Pancreas (tissue), 10 donors: ENCODE measurements around the gene CNTN5. TPM values are rescaled to one million over a fixed set of nuclear protein-coding genes. Genes with fewer than 3 reads are reported as not detected.
A peak's percentile ranks its signal among the peaks of the same experiment; 100 is the strongest.

ENCODE experiments used
- ATAC-seq, 4 donors: fragments of 200-7000 bp; cut with Tn5 transposase; one replicate each; pipeline versions ENCODE4 v1.8.0 to v1.9.1; 2020; ENCODE audit warnings: mild to moderate bottlenecking in 4 of 4, moderate library complexity in 4 of 4
- DNase-seq, 6 donors: peaks; one replicate each; pipeline ENCODE4 v3.0.0-alpha.2; 2020
- FAIRE-seq: peaks from 2 replicates; lab custom pipeline; 2012; peaks lifted over from hg19 to GRCh38; lab: Jason Lieb, UNC
- H3K27ac ChIP-seq, 4 donors: fragments of 200-600 bp; sonication (generic); 1 replicate in 3 of 4; 2 replicates in 1 of 4; pipeline versions ENCODE4 v1.5.0 to v1.8.0; 2020
- H3K27me3 ChIP-seq, 4 donors: fragments of 200-600 bp; one replicate each; pipeline ENCODE4 v1.8.0; 2021
- H3K36me3 ChIP-seq, 3 donors: fragments of 200-600 bp; sonication (generic) in 1 of 3; one replicate each; pipeline versions ENCODE4 v1.5.0 to v1.8.0; 2020 to 2021
- H3K4me1 ChIP-seq, 3 donors: fragments of 200-600 bp; one replicate each; pipeline ENCODE4 v1.8.0; 2021
- H3K4me3 ChIP-seq, 4 donors: fragments of 200-600 bp; sonication (generic) in 2 of 4; one replicate each; pipeline versions ENCODE4 v1.5.0 to v1.8.0; 2020 to 2021
- H3K9me3 ChIP-seq, 4 donors: fragments of 200-600 bp; one replicate each; pipeline ENCODE4 v1.8.0; 2021
- CTCF ChIP-seq, 4 donors: fragments of 200-600 bp; sonication (generic) in 3 of 4; IDR thresholded peaks; one replicate each; pipeline versions ENCODE4 v1.5.0 to v1.8.0; 2021; ENCODE audit warnings: antibody characterized with exemption in 4 of 4
- WGBS, 2 donors: extraction: QIAGEN DNeasy Blood & Tissue Kit; methylation state at CpG; one replicate each; pipeline ENCODE4 v1.1.7; 2013; 5-methylcytosine and 5-hydroxymethylcytosine counted together
- intact Hi-C, 3 donors: fragments of 100-400 bp; cut with DNase I; formaldehyde crosslinking; loops; one replicate each; pipeline versions ENCODE4 v1.11.1 to v1.14.2; 2022
- polyA plus RNA-seq, 2 donors: library from polyadenylated mRNA; stranded (reverse); fragments of 200-250 nt; gene quantifications; one replicate each; pipeline ENCODE4 v1.2.3, GENCODE V29; 2013
- total RNA-seq, 6 donors: library from RNA; stranded (reverse); fragmentation: NEBNext Ultra II Directional in 4 of 6; extraction: Animal tissue kit (Norgen Biotek cat#: 25700) in 4 of 6; gene quantifications; one replicate each; pipeline versions ENCODE4 v1.2.1 to v1.2.4, GENCODE V29; 2021 to 2023
- donor health status: healthy with polysubstance abuse.
- donor health status: DM: no; HTN: no; CAD: no; lungs with moderate emphysema.
- donor health status: DM: no; HTN: no; CAD: no.
- donor health status: control.
- donor health status: control.
- donor health status: Bipolar disorder and iron deficiency.
- donor health status: DM: yes; HTN: yes; CAD: no.
- donor health status: DM: no; HTN: no; CAD: no.
- donor health status: DM: no; HTN: no; CAD: no.
- donor health status: DM: yes; HTN: yes; CAD: no.

The CNTN5 gene
- total and polyA plus RNA-seq, 8 donors, result 0.11 to 1.2 (median 0.58) TPM

- FAIRE-seq, result no peak
- intact Hi-C loops, result no loop called here
- Histone ChIP-seq H3K4me3 (no peak overlapping the region), H3K4me1 (no peaks in the 10 kb centered on the region), H3K27me3 (no peaks in the 10 kb centered on the region), H3K27ac (no peak overlapping the region), H3K36me3 (no peaks in the 10 kb centered on the region), H3K9me3 (no peaks in the 10 kb centered on the region)
- TF ChIP-seq CTCF (IDR thresholded peaks at IDR 0.05), result no peak
- ATAC-seq, result no peak
- no peak for DNase-seq
- 82 to 86% methylated on average over 2 of the region's 2 CpGs for WGBS, 2 donors
These were observed 1072.9 kb downstream of the CNTN5 start for GRCh38 chr11:100093698-100094097.

- intact Hi-C loops, result no loop called here
These were observed 1073.5 kb downstream of the CNTN5 start for GRCh38 chr11:100094121-100094865.

GRCh38 chr11:100095809-100096208 lies 1075.1 kb downstream of the CNTN5 start:
- ATAC-seq (peak in 2 of 4 donors; percentile 53 to 58), DNase-seq (no peak), FAIRE-seq (no peak)
- no peak overlapping the region for H3K4me3 ChIP-seq
- no peaks in the 10 kb centered on the region for H3K9me3 ChIP-seq
- H3K27ac ChIP-seq, result no peak overlapping the region
- no peaks in the 10 kb centered on the region for H3K4me1 ChIP-seq
- no peaks in the 10 kb centered on the region for H3K36me3 ChIP-seq
- no peaks in the 10 kb centered on the region for H3K27me3 ChIP-seq
- intact Hi-C loops, result no loop called here
- 13 to 14% methylated on average over 3 of the region's 3 CpGs for WGBS, 2 donors
- no peak for TF ChIP-seq CTCF (IDR thresholded peaks at IDR 0.05)

More at GRCh38 chr11:100094121-100094865, 1073.5 kb downstream of the CNTN5 start:
- TF ChIP-seq CTCF (IDR thresholded peaks at IDR 0.05), result no peak
- no peak for DNase-seq
- 73 to 77% methylated on average over 4 of the region's 4 CpGs for WGBS, 2 donors
- no peak for ATAC-seq
- Histone ChIP-seq H3K4me3 (no peak overlapping the region), H3K27ac (no peak overlapping the region), H3K9me3 (no peaks in the 10 kb centered on the region), H3K4me1 (no peaks in the 10 kb centered on the region), H3K36me3 (no peaks in the 10 kb centered on the region), H3K27me3 (no peaks in the 10 kb centered on the region)
- no peak for FAIRE-seq

GRCh38 chr11:100098560-100098959 lies 1077.8 kb downstream of the CNTN5 start:
- Histone ChIP-seq H3K36me3 (no peaks in the 10 kb centered on the region), H3K27ac (no peak overlapping the region), H3K4me3 (no peak overlapping the region), H3K27me3 (no peaks in the 10 kb centered on the region), H3K9me3 (no peaks in the 10 kb centered on the region), H3K4me1 (no peaks in the 10 kb centered on the region)
- intact Hi-C loops, result no loop called here
- no peak for ATAC-seq
- DNase-seq, result no peak
- WGBS, 2 donors, result 76 to 77% methylated on average over 3 of the region's 3 CpGs
- no peak for TF ChIP-seq CTCF (IDR thresholded peaks at IDR 0.05)
- FAIRE-seq, result no peak
